IPS-18c (cell line): ENCODE results near the gene SCCPDH.

Experiments used
- H3K4me3 ChIP-seq: 2 replicates; pipeline ENCODE4 v1.7.0; 2013; ENCODE audit warnings: low read depth, mild to moderate bottlenecking, low read length, moderate library complexity; ENCODE audit not compliant: insufficient read depth
- H3K9me3 ChIP-seq: one replicate; pipeline ENCODE4 v1.6.1; 2013; ENCODE audit warnings: mild to moderate bottlenecking, low read length, moderate library complexity; ENCODE audit not compliant: control insufficient read depth, insufficient read depth

SCCPDH gene

GRCh38 chr1:246771366-246771765 is 47.2 kb downstream of the SCCPDH start:
- H3K9me3 ChIP-seq, result no peaks in the 10 kb centered on the region
- no peak overlapping the region for H3K4me3 ChIP-seq

- Histone ChIP-seq H3K9me3 (no peaks in the 10 kb centered on the region), H3K4me3 (no peak overlapping the region)
Observed at GRCh38 chr1:246772686-246773085, 48.5 kb downstream of the SCCPDH start.

GRCh38 chr1:246773213-246773641 is 49.0 kb downstream of the SCCPDH start:
- Histone ChIP-seq H3K4me3 (no peak overlapping the region), H3K9me3 (no peaks in the 10 kb centered on the region)

- Histone ChIP-seq H3K9me3 (no peaks in the 10 kb centered on the region), H3K4me3 (no peak overlapping the region)
Observed at GRCh38 chr1:246775531-246776385, 51.5 kb downstream of the SCCPDH start.

- Histone ChIP-seq H3K9me3 (no peaks in the 10 kb centered on the region), H3K4me3 (no peak overlapping the region)
Observed at GRCh38 chr1:246776923-246777322, 52.7 kb downstream of the SCCPDH start.

- Histone ChIP-seq H3K9me3 (no peaks in the 10 kb centered on the region), H3K4me3 (no peak overlapping the region)
Observed at GRCh38 chr1:246778663-246779062, 54.5 kb downstream of the SCCPDH start.

GRCh38 chr1:246779561-246780175 is 55.5 kb downstream of the SCCPDH start:
- Histone ChIP-seq H3K9me3 (no peaks in the 10 kb centered on the region), H3K4me3 (no peak overlapping the region)

GRCh38 chr1:246780264-246780663 is 56.1 kb downstream of the SCCPDH start:
- no peak overlapping the region for H3K4me3 ChIP-seq
- H3K9me3 ChIP-seq, result no peaks in the 10 kb centered on the region

- H3K4me3 ChIP-seq, result no peak overlapping the region
Observed at GRCh38 chr1:246781212-246781611, 57.0 kb downstream of the SCCPDH start.

GRCh38 chr1:246782120-246782900 is 58.1 kb downstream of the SCCPDH start:
- no peak overlapping the region for H3K4me3 ChIP-seq
- H3K9me3 ChIP-seq, result no peaks in the 10 kb centered on the region

More at GRCh38 chr1:246781212-246781611, 57.0 kb downstream of the SCCPDH start:
- no peaks in the 10 kb centered on the region for H3K9me3 ChIP-seq

GRCh38 chr1:246784621-246785493 is 60.6 kb downstream of the SCCPDH start:
- Histone ChIP-seq H3K4me3 (no peak overlapping the region), H3K9me3 (peaks cover 2% of the 10 kb centered on the region)

GRCh38 chr1:246785494-246786111 is 61.4 kb downstream of the SCCPDH start:
- Histone ChIP-seq H3K9me3 (peaks cover 2% of the 10 kb centered on the region), H3K4me3 (no peak overlapping the region)

GRCh38 chr1:246786606-246787238 is 62.5 kb downstream of the SCCPDH start:
- Histone ChIP-seq H3K4me3 (no peak overlapping the region), H3K9me3 (peaks cover 2% of the 10 kb centered on the region)

- H3K4me3 ChIP-seq, result no peak overlapping the region
- peaks cover 2% of the 10 kb centered on the region for H3K9me3 ChIP-seq
Observed at GRCh38 chr1:246787781-246788513, 63.7 kb downstream of the SCCPDH start.

- no peak overlapping the region for H3K4me3 ChIP-seq
- H3K9me3 ChIP-seq, result peaks cover 2% of the 10 kb centered on the region
Observed at GRCh38 chr1:246788895-246789338, 64.7 kb downstream of the SCCPDH start.
